NCI-H82 treated with DMSO at 0.1 percent for 48 hours (cell line): ENCODE measurements around the gene CCL1.
"Not testable (repeated sequence)": the region's sequence is repeated elsewhere in the genome, so short reads cannot be mapped to it uniquely, and the experiment has no call there.

Experiments used
- DNase-seq: peaks from one replicate; lab custom pipeline; 2025; ENCODE audit not compliant: unreplicated experiment; lab: John Stamatoyannopoulos, UW

Gene CCL1

DNA sequence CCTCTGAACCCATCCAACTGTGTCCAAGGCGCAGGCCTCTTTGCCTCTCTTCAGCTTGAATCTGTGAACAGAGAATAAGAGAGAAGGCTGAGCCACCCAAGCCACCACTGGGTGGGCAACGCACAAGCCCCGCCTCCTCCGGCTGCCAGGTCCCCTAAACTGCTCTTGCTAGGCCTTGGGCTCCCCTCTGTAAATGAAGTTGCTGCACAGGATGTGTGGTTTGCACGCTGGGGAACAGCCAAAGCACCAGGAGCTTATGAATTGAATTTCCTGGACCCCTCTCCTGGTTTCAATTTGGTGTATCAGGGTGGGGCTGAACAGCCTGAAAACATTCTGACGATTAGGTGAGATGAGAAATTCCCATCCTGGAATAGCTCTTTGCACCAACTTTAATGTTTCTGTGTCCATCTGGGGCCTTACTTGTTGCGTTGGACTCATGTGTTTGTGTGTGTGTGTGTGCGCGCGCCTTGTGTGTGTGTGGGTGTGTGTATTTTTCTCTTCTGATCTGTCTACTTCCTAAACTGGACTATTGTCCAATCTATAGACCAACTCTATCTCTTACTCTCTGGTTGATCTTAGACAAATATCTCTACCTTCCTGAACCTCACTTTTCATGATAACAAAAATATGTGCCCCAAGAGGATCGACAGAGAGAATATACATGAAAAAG is 2.3 kb downstream of the CCL1 start:
- DNase-seq: no peak

DNA sequence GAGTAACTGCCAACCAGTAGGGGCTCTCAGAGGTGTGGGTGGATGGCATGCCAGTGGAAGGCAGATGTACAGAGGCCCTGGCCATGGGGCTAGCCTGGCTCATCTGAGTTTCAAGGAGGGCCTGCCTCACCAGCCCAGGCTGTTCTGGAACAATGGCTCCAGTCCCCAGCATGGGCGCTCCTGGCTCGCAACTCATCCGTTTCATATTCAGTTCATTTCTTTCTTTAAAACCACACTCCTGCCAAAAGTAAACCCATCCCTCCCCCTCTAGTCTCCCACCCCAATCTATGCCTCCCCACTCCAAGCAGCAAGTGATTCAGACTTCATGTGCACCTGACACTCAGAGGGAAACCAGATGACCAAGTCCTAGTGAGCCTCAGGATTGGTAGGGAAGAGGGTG is 4.4 kb downstream of the CCL1 start:
- DNase-seq: no peak

DNA sequence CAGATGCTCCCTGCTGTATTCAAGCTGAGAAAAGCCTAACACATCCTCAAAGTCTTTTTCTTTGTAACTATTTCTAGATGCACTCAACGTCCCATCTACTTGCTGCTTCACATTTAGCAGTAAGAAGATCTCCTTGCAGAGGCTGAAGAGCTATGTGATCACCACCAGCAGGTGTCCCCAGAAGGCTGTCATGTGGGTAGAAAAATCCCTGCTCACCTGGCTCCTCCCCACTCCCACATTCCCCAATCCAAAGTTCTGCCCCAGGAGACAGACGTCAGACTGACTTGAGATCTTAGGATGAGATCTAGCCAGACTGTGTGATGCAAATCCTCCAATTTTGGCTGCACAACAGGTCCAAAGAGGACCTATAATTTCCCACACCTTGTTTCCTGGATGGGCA is 5.6 kb downstream of the CCL1 start:
- DNase-seq: no peak

DNA sequence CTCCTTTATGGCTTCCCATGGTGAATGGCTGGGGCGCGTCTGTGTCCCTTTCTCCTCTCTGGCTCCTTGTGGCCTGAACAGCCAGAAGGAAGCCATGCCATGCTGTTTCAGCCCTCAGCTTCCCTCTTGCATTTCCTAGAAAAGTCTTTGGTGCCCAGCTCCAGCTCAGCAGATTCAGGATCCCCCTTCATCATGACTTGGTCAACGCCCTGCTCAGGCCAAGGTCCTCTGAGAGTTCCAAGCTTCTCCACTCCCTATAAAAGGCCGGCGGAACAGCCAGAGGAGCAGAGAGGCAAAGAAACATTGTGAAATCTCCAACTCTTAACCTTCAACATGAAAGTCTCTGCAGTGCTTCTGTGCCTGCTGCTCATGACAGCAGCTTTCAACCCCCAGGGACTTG is 6.8 kb downstream of the CCL1 start, which contains the start of gene CCL13:
CCL13 (plus strand) TSS at position 287 of the 400 bp plus-strand sequence; CDS start at position 334, 47 bp downstream.
- DNase-seq: no peak

DNA sequence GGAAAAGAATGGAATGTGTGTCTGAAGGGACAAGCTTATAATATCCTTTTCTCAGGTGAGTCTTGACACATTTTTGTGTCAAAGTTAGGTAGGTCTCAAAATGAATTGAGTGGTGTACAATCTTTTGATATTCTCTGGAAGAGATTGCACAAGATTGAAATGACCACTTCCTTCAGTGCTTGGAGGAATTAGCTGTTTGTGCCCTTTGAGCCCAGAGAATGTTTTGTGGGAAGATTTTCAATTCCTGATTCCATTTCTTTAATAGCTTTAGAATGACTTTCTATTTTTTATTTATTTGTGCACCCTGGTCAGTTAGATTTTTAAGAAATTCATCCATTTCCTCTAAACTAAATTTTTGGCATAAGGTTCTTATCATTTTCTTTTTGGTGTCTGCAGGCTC is 8.4 kb downstream of the CCL1 start:
- DNase-seq: no peak

DNA sequence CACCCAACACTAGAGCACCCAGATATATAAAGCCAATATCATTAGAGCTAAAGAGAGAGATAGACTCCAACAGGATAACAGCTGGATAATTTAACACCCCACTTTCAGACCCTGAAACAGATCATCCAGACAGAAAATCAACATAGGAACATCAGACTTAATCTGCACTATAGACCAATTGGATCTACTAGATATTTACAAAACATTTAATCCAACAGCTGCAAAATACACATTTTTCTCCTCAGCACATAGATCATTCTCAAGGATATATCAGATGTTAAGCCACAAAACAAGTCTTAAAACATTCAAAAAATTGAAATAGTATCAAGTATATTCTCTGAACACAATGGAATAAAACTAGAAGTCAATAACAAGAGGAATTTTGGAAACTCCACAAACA is 10.8 kb downstream of the CCL1 start:
- DNase-seq: no peak

DNA sequence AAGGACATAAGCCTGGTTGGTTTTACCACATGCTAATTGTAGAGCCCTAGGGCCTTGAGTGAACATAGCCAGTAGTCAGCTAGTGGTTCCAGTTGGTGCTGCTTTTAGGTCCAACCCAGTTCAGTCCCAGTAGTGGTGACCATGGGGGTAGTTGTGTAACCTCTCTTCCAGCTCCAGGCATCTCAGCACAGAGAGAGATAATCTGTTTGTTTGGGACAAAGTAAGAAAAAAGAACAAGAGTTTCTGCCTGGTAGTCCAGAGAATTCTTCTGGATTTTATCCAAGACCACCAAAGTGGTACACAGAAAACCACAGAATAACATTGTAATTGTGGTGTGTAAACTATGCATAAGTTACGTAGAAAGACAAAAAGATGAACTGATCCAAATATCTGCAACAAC is 11.9 kb downstream of the CCL1 start:
- no peak for DNase-seq

DNA sequence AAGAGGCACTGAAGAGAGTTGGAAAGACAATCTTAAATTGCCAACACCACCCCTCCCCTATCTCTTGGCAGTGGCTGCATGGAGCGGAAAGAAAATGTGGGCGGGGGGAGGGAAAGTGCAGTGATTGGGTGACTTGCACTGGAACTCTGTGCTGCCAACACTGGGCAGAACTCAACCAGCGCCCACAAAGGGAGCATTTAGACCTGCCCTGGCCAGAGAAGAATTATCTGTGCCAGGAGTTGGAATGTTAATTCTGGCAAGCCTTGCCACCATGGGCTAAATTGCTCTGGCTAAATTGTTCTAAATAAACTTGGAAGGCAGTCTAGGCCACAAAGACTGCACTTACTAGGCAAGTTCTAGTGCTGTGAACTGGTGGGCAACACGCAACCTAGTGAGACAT is 13.3 kb downstream of the CCL1 start:
- no peak for DNase-seq

DNA sequence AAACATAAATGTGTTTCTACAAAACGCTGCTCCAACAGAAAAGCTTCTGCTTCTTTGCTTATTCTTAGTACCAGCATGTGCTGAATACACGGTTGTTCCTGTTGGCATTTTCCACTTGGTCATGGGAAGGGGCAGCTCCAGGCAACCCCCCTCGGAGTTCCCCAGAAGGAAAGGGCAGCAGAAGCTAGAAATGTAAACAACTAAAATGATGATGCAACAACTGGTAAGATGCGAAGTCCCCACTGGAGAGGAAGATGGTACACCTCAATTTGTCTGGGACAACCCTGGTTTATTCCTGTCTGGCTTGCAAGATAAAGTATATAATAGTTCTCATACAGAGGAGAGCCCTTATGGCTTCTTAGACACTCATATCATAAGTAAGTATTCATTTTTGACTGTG is 16.0 kb downstream of the CCL1 start:
- DNase-seq: no peak

DNA sequence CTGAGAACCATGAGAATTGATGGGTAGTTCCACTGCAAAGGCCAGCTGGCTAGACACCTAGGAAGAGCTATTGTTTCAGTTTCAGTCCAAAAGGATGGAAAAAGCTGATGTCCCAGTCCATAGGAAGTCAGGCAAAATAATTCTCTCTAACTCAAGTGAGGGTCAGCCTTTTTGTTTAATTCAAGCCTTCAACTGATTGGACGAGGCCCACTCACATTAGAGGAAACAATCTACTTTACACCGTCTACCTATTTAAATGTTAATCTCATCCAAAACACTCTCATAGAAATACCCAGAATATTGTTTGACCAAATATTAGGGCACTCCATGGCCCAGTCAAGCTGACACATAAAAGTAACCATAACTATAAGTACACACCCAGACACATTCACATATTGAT is 21.1 kb downstream of the CCL1 start:
- no peak for DNase-seq

DNA sequence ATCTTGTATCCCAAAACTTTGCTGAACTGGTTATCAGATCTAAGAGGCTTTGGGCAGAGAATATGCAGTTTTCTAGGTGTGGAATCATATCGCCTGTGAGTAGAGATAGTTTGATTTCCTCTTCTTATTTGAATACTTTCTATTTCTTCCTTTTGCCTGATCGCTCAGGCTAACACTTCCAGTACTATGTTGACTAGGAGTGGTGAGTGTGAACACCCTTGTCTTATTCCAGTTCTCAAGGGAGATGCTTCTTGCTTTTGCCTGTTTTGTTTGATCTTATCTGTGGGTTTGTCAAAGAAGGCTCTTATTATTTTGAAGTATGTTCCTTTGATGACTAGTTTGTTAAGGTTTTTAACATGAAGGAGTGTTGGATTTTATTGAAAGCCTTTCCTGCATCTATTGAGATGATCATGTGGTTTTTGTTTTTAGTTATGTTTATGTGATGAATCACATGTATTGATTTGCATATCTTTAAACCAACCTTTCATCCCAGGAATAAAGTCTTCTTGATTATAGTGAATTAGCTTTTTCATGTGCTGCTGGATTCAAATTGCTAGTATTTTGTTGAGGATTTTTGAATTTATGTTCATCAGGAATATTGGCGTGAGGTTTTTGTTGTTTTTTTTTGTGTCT is 23.8 kb downstream of the CCL1 start:
- DNase-seq: no peak

DNA sequence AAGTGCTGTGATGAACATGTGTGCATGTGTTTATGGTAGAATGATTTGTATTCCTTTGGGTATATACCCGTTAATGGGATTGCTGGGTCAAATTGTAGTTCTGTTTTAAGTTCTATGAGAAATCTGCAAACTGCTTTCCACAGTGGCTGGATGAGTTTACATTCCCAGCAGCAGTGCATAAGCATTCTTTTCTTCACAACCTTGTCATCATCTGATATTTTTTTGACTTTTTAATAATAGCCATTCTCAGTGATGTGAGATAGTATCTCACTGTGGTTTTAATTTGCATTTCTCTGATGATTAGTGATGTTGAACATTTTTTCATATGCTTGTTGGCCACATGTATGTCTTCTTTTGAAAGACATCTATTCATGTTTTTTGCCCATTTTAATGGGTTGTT is 25.3 kb downstream of the CCL1 start:
- DNase-seq: no peak

DNA sequence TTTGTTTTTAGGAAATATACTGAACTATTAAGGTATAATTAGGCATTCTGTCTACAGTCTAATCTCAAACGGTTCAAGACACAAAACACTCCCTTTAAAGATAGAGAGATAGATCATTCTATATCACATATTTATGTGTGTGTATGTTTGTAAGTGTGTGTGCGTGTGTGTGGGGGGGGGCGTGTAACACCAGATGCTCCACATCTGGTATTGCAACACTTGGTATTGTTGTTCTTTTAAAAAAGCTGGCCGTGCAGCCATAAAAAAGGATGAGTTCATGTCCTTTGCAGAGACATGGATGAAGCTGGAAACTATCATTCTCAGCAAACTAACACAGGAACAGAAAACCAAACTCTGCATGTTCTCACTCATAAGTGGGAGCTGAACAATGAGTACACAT is 35.5 kb downstream of the CCL1 start:
- DNase-seq: not testable (repeated sequence)

DNA sequence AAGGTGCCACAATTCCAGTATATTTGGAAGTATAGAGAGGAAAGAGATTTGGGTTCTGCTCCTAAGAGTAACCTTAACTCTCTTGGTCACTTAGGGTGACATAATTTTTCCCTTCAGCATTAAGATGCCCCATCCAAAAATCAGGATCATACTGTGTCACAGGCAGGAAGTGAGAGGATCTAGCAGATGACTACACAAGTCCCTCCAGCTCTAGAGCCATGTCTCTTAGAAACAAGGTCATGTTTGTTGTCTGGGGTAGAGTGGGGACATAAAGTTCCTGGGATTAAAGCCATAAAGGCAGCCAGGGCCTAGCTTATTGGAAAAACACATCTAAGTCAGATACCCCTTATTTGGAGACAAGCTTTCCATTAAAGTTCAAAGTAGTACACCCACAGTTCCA is 41.1 kb downstream of the CCL1 start:
- DNase-seq: no peak

DNA sequence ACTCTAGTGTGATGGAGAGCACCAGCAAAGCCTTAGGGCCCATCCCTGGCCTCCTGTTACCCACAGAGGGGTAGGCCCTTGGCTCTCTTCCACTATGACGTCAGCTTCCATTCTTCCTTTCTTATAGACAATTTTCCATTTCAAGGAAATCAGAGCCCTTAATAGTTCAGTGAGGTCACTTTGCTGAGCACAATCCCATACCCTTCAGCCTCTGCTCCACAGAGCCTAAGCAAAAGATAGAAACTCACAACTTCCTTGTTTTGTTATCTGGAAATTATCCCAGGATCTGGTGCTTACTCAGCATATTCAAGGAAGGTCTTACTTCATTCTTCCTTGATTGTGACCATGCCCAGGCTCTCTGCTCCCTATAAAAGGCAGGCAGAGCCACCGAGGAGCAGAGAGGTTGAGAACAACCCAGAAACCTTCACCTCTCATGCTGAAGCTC is 44.0 kb downstream of the CCL1 start, which contains the start of gene CCL8:
CCL8 (plus strand) TSS at position 397 of the 445 bp plus-strand sequence. CDS start 67 bp downstream, outside the sequence.
- no peak for DNase-seq

DNA sequence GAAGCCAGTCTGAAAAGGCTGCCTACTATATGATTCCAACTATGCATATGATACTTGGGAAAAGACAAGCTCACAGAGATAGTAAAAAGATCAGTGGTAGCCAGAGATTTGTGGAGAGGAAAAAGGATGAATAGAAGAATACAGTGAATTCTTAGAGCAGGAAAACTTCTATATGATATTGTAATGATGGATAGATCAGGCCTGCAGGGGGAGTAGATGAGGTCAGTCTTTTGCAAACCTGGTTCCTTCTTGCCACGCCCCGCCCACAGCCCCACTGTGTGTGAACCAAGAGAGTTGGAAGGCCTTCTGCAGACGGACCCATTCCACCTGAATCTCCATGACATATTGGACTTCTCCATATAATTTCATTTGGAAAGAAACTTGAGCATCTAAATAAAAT is 44.6 kb downstream of the CCL1 start:
- DNase-seq: no peak

DNA sequence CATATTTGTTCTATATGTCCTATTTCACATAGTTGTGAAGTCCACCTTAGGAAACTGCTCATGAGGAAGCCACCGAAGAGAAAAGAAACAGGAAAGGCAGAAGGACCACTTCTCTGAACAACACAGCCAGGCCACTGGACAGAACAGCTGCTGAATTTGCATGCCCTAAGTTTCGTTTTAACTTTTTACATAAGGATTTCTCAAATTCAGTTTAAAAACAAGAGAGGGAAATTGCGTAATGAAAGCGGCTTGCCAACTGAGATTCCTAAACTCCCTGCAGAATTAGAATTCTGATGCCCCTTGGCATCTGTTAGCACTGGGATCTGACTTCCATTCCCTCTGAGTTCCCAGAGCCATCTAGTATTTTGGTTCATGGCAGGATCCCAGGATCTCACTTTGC is 48.8 kb downstream of the CCL1 start:
- DNase-seq: no peak

DNA sequence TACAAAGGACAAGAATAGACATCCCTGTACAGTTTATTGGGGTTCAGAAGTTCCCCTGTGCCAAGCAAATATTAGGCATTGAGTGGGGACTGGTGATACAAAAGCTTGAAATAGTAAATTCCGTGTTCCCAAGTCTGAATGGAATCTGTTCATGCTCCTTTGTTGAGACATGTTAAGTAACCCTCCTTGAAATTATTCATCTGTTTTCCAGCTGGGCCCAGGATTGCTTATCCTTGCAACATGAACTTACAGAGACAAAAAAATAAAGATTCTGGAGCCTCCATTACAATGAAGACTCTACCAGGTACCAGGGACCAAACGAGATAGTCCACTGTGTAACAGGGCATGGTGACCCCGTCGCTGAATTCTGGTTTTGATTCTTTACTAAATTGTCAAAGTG is 49.9 kb downstream of the CCL1 start:
- DNase-seq: no peak

DNA sequence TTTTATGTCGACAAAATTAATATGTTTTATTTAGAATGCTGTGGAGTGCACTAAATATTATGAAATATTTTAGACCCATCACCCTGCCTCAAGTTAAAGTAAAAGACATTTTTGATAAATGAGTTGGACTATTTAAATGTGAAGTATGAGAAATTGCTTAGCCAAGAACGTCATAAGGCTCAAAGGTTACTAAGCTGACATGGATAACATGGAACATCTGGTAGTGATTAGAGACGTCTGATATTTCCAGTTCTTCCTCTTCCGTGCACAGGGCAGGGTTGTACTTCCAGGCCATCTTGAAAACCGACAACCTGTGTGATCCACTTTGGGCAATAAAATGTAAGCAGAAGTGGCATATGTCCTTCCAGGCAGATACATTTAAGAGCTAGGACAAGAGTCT is 51.0 kb downstream of the CCL1 start:
- DNase-seq: no peak

DNA sequence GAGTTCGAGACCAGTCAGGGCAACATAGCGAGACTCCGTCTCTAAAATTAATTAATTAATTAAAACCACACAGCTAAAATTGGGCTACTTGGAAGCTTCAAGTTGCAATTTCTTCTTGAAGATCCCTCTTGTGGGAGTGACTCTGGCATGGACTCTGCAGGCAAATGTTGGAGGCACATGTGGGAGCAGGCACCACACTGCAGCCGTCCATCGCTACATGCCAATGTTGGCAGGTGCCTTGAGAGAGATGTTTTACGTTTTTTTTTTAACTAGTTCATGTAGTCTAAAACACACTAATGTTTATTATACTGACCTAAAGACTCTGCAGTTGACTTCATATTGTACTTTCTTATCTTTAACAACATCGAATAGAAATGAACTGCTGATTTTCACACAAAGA is 51.7 kb downstream of the CCL1 start:
- no peak for DNase-seq
